ENCODE measurements around the gene MON1B. TPM values are rescaled to one million over a fixed set of nuclear protein-coding genes. Genes with fewer than 3 reads are reported as not detected.

The MON1B gene
- total RNA-seq, 1 experiment from 2014 or later = 67.1 TPM

DNA sequence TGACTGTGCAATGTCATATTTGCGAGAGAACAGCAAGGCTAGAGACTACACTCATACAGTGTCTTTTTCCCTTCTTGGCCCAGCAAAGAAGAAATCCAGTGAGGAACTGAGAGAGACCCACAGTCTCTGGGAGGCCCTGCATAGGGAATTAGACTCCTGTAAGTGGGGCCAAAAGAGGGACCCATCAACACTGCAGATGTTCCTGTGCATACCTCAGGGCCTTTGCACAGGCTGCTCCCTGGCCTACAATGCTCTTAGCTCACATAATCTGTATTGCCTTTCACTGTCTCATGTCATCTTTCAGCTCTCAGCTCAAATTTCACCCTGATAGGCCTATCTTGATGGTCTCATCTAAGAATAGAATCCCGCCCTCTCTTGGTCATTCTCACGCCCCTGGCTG, 17.4 kb downstream of the MON1B start:
- CTCF ChIA-PET = no interaction called here
- no peaks in the 10 kb centered on the region for H3K9me3 ChIP-seq
- no TSS peak for BruUV-seq (replicated peaks)
- TF ChIP-seq, protein P1, sequence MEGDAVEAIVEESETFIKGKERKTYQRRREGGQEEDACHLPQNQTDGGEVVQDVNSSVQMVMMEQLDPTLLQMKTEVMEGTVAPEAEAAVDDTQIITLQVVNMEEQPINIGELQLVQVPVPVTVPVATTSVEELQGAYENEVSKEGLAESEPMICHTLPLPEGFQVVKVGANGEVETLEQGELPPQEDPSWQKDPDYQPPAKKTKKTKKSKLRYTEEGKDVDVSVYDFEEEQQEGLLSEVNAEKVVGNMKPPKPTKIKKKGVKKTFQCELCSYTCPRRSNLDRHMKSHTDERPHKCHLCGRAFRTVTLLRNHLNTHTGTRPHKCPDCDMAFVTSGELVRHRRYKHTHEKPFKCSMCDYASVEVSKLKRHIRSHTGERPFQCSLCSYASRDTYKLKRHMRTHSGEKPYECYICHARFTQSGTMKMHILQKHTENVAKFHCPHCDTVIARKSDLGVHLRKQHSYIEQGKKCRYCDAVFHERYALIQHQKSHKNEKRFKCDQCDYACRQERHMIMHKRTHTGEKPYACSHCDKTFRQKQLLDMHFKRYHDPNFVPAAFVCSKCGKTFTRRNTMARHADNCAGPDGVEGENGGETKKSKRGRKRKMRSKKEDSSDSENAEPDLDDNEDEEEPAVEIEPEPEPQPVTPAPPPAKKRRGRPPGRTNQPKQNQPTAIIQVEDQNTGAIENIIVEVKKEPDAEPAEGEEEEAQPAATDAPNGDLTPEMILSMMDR (IDR thresholded peaks at IDR 0.05; ENCODE audit: insufficient read depth in 1 of 2, low read depth in 1 of 2, low read length in 1 of 2, severe bottlenecking in 1 of 2, unreplicated experiment in 1 of 2) = no peak
- H3K27me3 ChIP-seq (replicated peaks; ENCODE audit: control insufficient read depth, insufficient read depth, low read length) = no peaks in the 10 kb centered on the region
- H3K4me1 ChIP-seq = no peaks in the 10 kb centered on the region; the same call in 1 of the 2 replicates
- no peaks in the 10 kb centered on the region for H3K27me3 Mint-ChIP-seq (ENCODE audit: insufficient read depth, unreplicated experiment)
- intact Hi-C loops (cut with micrococcal nuclease; ENCODE audit: unreplicated experiment) = no loop called here
- H3K36me3 ChIP-seq (ENCODE audit: control insufficient read depth, insufficient read depth, low read length) = no peaks in the 10 kb centered on the region
- POLR2A ChIA-PET = no interaction called here
- no peak overlapping the region for H3K4me3 Mint-ChIP-seq (ENCODE audit: unreplicated experiment)
- H3K27ac Mint-ChIP-seq (ENCODE audit: unreplicated experiment) = no peak overlapping the region
- H3K4me1 Mint-ChIP-seq (ENCODE audit: low read depth, unreplicated experiment) = peaks cover 7% of the 10 kb centered on the region
- H3K4me3 ChIP-seq (ENCODE audit: low read depth, low read length) = no peak overlapping the region
- DNase-seq = no peak
- H3K9me3 Mint-ChIP-seq (ENCODE audit: unreplicated experiment) = no peaks in the 10 kb centered on the region
- H3K36me3 Mint-ChIP-seq (ENCODE audit: insufficient read depth, unreplicated experiment) = peaks cover 6% of the 10 kb centered on the region

DNA sequence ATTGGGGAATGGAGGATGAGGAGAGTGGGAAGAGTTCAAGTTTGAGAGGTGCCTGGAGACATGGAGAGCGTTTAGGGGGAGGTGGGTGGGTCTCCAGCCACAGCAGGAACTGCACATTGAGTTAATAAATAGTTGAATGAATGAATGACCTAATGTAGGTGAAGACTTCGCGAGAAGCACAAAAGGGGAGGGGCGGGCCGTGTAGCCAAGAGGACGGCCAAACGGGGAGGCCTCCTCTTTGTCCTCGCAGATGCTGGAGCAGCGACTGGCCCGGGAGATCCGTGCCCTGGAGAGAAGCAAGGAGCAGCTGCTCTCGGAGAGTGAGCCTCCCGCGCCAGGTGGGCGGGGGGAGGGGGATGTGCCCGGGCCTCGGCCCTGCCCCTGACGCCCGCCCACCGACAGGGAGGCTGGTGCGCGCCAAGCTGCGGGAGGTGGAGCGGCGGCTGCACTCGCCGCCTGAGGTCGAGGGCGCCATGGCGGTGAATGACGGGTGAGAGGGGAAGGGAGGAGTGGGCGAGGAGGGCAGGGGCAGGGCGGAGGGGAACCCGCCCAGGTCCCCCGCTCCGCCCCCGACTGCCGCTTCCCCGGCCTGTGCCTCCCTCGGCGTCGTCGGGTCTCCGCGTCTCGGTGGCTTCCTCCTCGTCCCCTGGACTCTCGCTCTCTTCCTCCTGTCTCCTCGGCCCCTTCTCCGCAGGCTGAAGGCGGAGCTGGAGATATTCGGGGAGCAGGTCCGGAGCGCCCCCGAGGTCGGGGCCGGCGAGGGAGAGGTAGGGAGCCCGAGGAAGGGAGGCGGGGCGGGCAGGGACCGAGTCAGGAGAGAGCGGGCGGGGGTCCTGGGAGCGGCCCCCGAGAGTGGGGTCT, 21.1 kb downstream of the MON1B start:
- Histone ChIP-seq H3K4me3 (ENCODE audit: low read depth, low read length) (peak overlapping the region; percentile 60), H3K9me3 (no peaks in the 10 kb centered on the region), H3K36me3 (ENCODE audit: control insufficient read depth, insufficient read depth, low read length) (no peaks in the 10 kb centered on the region), H3K4me1 (no peaks in the 10 kb centered on the region; the same call in 1 of the 2 replicates), H3K27me3 (replicated peaks; ENCODE audit: control insufficient read depth, insufficient read depth, low read length) (no peaks in the 10 kb centered on the region)
- intact Hi-C loops (cut with micrococcal nuclease; ENCODE audit: unreplicated experiment) = loop anchor here (1.0 to 2.0 kb wide), 2 partner anchors 22 to 1565 kb away; partner anchors contain the start of genes KARS1 and TERF2IP
- TF ChIP-seq, protein P1 (IDR thresholded peaks at IDR 0.05; ENCODE audit: insufficient read depth in 1 of 2, low read depth in 1 of 2, low read length in 1 of 2, severe bottlenecking in 1 of 2, unreplicated experiment in 1 of 2) = peak in 1 of 2 experiments; percentile 18
- POLR2A ChIA-PET = no interaction called here
- peaks cover 7% of the 10 kb centered on the region for H3K4me1 Mint-ChIP-seq (ENCODE audit: low read depth, unreplicated experiment)
- peaks cover 6% of the 10 kb centered on the region for H3K36me3 Mint-ChIP-seq (ENCODE audit: insufficient read depth, unreplicated experiment)
- peak overlapping the region; percentile 23 for H3K27ac Mint-ChIP-seq (ENCODE audit: unreplicated experiment)
- TSS peak; percentile 49 for BruUV-seq (replicated peaks)
- DNase-seq = peak; percentile 87 to 91
- CTCF ChIA-PET = interaction anchor here (0.6 kb wide), 1 partner anchor 21 kb away, joined by 3 read pairs; no protein-coding TSS in a partner anchor
- peak overlapping the region; percentile 75 for H3K4me3 Mint-ChIP-seq (ENCODE audit: unreplicated experiment)
- H3K9me3 Mint-ChIP-seq (ENCODE audit: unreplicated experiment) = no peaks in the 10 kb centered on the region
- H3K27me3 Mint-ChIP-seq (ENCODE audit: insufficient read depth, unreplicated experiment) = no peaks in the 10 kb centered on the region

DNA sequence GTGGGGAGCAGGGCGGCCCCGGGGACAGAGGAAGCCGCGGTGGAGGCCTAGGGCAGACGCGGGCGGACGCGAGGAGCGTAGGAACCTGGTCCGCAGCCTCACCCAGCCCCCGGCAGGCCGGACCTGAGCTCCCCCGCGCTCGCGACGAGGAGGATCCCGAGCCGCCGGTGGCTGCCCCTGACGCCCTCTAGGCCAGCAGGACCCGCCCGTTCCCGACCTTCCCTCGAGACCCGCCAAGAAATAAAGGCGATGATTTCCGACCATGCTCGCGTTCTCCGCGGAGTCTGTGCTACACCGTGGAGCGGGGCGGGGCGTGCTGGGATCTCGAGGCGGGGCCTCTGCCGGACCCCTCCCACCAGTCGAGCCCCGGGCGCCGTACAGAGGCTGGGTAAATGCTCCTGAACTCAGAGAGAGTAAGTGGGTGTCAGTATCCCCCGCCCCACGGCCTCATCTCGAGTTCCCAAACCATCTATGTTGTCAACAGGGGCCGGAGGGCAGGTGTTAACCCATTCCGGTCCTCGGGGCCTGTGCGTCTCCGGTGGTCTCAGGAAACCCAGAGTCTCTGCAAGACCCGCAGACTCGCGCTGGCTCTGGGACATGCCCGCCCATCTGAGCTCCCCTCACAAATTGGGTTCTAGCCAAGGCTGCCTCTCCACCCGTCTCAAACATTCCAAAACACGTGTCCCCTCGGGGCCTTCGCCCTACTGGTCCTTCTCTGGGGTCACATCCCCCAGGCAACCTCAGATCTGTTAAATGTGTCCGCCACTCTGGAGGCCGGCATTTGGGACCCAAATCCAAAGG, 22.0 kb downstream of the MON1B start:
- H3K4me3 Mint-ChIP-seq (ENCODE audit: unreplicated experiment) = peak overlapping the region; percentile 75
- H3K36me3 Mint-ChIP-seq (ENCODE audit: insufficient read depth, unreplicated experiment) = peaks cover 6% of the 10 kb centered on the region
- DNase-seq = peak; percentile 67 to 82
- no peaks in the 10 kb centered on the region; the same call in 1 of the 2 replicates for H3K4me1 ChIP-seq
- H3K9me3 ChIP-seq = no peaks in the 10 kb centered on the region
- intact Hi-C loops (cut with micrococcal nuclease; ENCODE audit: unreplicated experiment) = loop anchor here (1.0 to 2.0 kb wide), 2 partner anchors 23 to 1566 kb away; partner anchors contain the start of genes KARS1 and TERF2IP
- CTCF ChIA-PET = interaction anchor here (0.6 kb wide), 1 partner anchor 20 kb away, joined by 3 read pairs; no protein-coding TSS in a partner anchor
- H3K27ac Mint-ChIP-seq (ENCODE audit: unreplicated experiment) = peak overlapping the region; percentile 23
- no TSS peak for BruUV-seq (replicated peaks)
- peaks cover 7% of the 10 kb centered on the region for H3K4me1 Mint-ChIP-seq (ENCODE audit: low read depth, unreplicated experiment)
- TF ChIP-seq, protein P1 (IDR thresholded peaks at IDR 0.05; ENCODE audit: insufficient read depth in 1 of 2, low read depth in 1 of 2, low read length in 1 of 2, severe bottlenecking in 1 of 2, unreplicated experiment in 1 of 2) = no peak
- H3K36me3 ChIP-seq (ENCODE audit: control insufficient read depth, insufficient read depth, low read length) = no peaks in the 10 kb centered on the region
- no peaks in the 10 kb centered on the region for H3K27me3 Mint-ChIP-seq (ENCODE audit: insufficient read depth, unreplicated experiment)
- H3K4me3 ChIP-seq (ENCODE audit: low read depth, low read length) = peak overlapping the region; percentile 60
- no peaks in the 10 kb centered on the region for H3K9me3 Mint-ChIP-seq (ENCODE audit: unreplicated experiment)
- POLR2A ChIA-PET = interaction anchor here (0.5 kb wide), 1 partner anchor 24 kb away, joined by 5 read pairs; no protein-coding TSS in a partner anchor
- H3K27me3 ChIP-seq (replicated peaks; ENCODE audit: control insufficient read depth, insufficient read depth, low read length) = no peaks in the 10 kb centered on the region
